Trophoblast cell (in vitro differentiated cells and primary cell): ENCODE data around the gene C2CD2L.
A peak's percentile ranks its signal among the peaks of the same experiment; 100 is the strongest.

Experiments
- DNase-seq, 2 donors: peaks; one replicate each; pipeline ENCODE4 v3.0.0-alpha.2; 2016
- H2AFZ ChIP-seq: 2 replicates; pipeline ENCODE4 v1.6.1; 2013; ENCODE audit warnings: low read length, moderate library complexity, mild to moderate bottlenecking; ENCODE audit not compliant: insufficient read depth, poor library complexity
- H2AK5ac ChIP-seq: 2 replicates; pipeline ENCODE4 v1.6.1; 2013; ENCODE audit warnings: mild to moderate bottlenecking, low read length
- H2BK120ac ChIP-seq: 2 replicates; pipeline ENCODE4 v1.6.1; 2013; ENCODE audit warnings: low read length, mild to moderate bottlenecking, moderate library complexity; ENCODE audit not compliant: insufficient read depth, poor library complexity
- H2BK12ac ChIP-seq: 2 replicates; pipeline ENCODE4 v1.6.1; 2013; ENCODE audit warnings: mild to moderate bottlenecking, low read length, moderate library complexity
- H2BK5ac ChIP-seq: 2 replicates; pipeline ENCODE4 v1.6.1; 2013; ENCODE audit warnings: low read length, low read depth, moderate library complexity, mild to moderate bottlenecking; ENCODE audit not compliant: poor library complexity
- H3K14ac ChIP-seq: 2 replicates; pipeline ENCODE4 v1.6.1; 2013; ENCODE audit warnings: mild to moderate bottlenecking, low read length
- H3K18ac ChIP-seq: 2 replicates; pipeline ENCODE4 v1.6.1; 2013; ENCODE audit warnings: mild to moderate bottlenecking, low read length
- H3K23ac ChIP-seq: 2 replicates; pipeline ENCODE4 v1.6.1; 2013; ENCODE audit warnings: low read length
- H3K27ac ChIP-seq: 2 replicates; pipeline ENCODE4 v1.5.1; 2013; ENCODE audit warnings: low read depth, mild to moderate bottlenecking, inconsistent platforms, low read length, moderate library complexity
- H3K27me3 ChIP-seq: 2 replicates; pipeline ENCODE4 v1.6.1; 2013; ENCODE audit warnings: inconsistent platforms, mild to moderate bottlenecking, low read length, moderate library complexity; ENCODE audit not compliant: insufficient read depth
- H3K36me3 ChIP-seq, 2 experiments: 1 replicate in 1 of 2; 2 replicates in 1 of 2; pipeline ENCODE4 v1.6.1; 2013; ENCODE audit warnings: low read length in 2 of 2, mild to moderate bottlenecking in 2 of 2, moderate library complexity in 1 of 2; ENCODE audit not compliant: insufficient read depth in 2 of 2, control insufficient read depth in 1 of 2
- H3K4ac ChIP-seq: 2 replicates; pipeline ENCODE4 v1.6.1; 2013; ENCODE audit warnings: low read depth, mild to moderate bottlenecking, low read length, moderate library complexity
- H3K4me1 ChIP-seq, 2 experiments: 1 replicate in 1 of 2; 2 replicates in 1 of 2; pipeline ENCODE4 v1.6.1; 2013; ENCODE audit warnings: low read length in 2 of 2, mild to moderate bottlenecking in 2 of 2, moderate library complexity in 1 of 2; ENCODE audit not compliant: insufficient read depth in 2 of 2, control insufficient read depth in 1 of 2
- H3K4me2 ChIP-seq: 2 replicates; pipeline ENCODE4 v1.6.1; 2013; ENCODE audit warnings: inconsistent platforms, mild to moderate bottlenecking, low read length, moderate library complexity
- H3K4me3 ChIP-seq: 2 replicates; pipeline ENCODE4 v1.5.1; 2013; ENCODE audit warnings: mild to moderate bottlenecking, low read depth, low read length, inconsistent platforms
- H3K79me1 ChIP-seq: one replicate; pipeline ENCODE4 v1.6.1; 2013; ENCODE audit warnings: low read length
- H3K79me2 ChIP-seq: 2 replicates; pipeline ENCODE4 v1.6.1; 2013; ENCODE audit warnings: low read length, mild to moderate bottlenecking; ENCODE audit not compliant: control insufficient read depth, insufficient read depth, poor library complexity
- H3K9ac ChIP-seq: 2 replicates; pipeline ENCODE4 v1.6.1; 2013; ENCODE audit warnings: mild to moderate bottlenecking, low read length
- H3K9me3 ChIP-seq: 2 replicates; pipeline ENCODE4 v1.6.1; 2013; ENCODE audit warnings: low read depth, mild to moderate bottlenecking, control low read depth, inconsistent platforms, low read length; ENCODE audit not compliant: insufficient read depth
- H4K12ac ChIP-seq: 2 replicates; pipeline ENCODE4 v1.6.1; 2013; ENCODE audit warnings: low read depth, mild to moderate bottlenecking, low read length, moderate library complexity
- H4K8ac ChIP-seq: 2 replicates; pipeline ENCODE4 v1.6.1; 2013; ENCODE audit warnings: low read depth, mild to moderate bottlenecking, low read length, moderate library complexity
- H4K91ac ChIP-seq: one replicate; pipeline ENCODE4 v1.6.1; 2013; ENCODE audit warnings: low read depth, mild to moderate bottlenecking, low read length, moderate library complexity
- WGBS: extraction: QIAGEN DNeasy Blood & Tissue Kit; methylation state at CpG from one replicate; pipeline ENCODE4 v1.1.7; 2013; ENCODE audit warnings: missing lambda C conversion rate; ENCODE audit not compliant: insufficient read length, insufficient coverage; ENCODE audit errors: extremely low coverage; 5-methylcytosine and 5-hydroxymethylcytosine counted together

Gene C2CD2L

GRCh38 chr11:119091966-119092879 is 14.9 kb upstream of the C2CD2L start:
- Histone ChIP-seq H4K91ac (no peak overlapping the region), H3K14ac (no peak overlapping the region), H4K12ac (no peak overlapping the region), H3K9ac (no peak overlapping the region), H2BK120ac (no peak overlapping the region), H2BK12ac (peak overlapping the region; percentile 45), H3K79me1 (peaks cover 14% of the 10 kb centered on the region), H3K79me2 (peaks cover 21% of the 10 kb centered on the region), H2AFZ (no peak overlapping the region), H3K27me3 (no peaks in the 10 kb centered on the region), H3K18ac (no peak overlapping the region), H3K4me1 (peaks cover 8 to 12% of the 10 kb centered on the region in 2 experiments), H3K23ac (no peak overlapping the region), H3K4ac (no peak overlapping the region), H3K9me3 (no peaks in the 10 kb centered on the region), H2BK5ac (no peak overlapping the region), H3K36me3 (peaks cover 24 to 31% of the 10 kb centered on the region in 2 experiments), H2AK5ac (no peak overlapping the region), H3K4me2 (peak overlapping the region; percentile 82), H4K8ac (no peak overlapping the region), H3K4me3 (no peak overlapping the region), H3K27ac (no peak overlapping the region)
- no peak for DNase-seq
- no CpG with 5 or more reads among the region's 13 CpGs for WGBS

- H3K23ac ChIP-seq: no peak overlapping the region
- H2BK5ac ChIP-seq: no peak overlapping the region
- no peak overlapping the region for H3K27ac ChIP-seq
- H2AFZ ChIP-seq: no peak overlapping the region
- no peak overlapping the region for H4K8ac ChIP-seq
- no peaks in the 10 kb centered on the region for H3K9me3 ChIP-seq
- peak overlapping the region; percentile 46 for H3K4ac ChIP-seq
- no peak overlapping the region for H3K4me3 ChIP-seq
- H3K79me2 ChIP-seq: peaks cover 21% of the 10 kb centered on the region
- H4K91ac ChIP-seq: no peak overlapping the region
- no peak overlapping the region for H3K9ac ChIP-seq
- peak overlapping the region; percentile 82 for H3K4me2 ChIP-seq
- H2BK12ac ChIP-seq: no peak overlapping the region
- H2AK5ac ChIP-seq: no peak overlapping the region
- peaks cover 8 to 12% of the 10 kb centered on the region in 2 experiments for H3K4me1 ChIP-seq
- no peaks in the 10 kb centered on the region for H3K27me3 ChIP-seq
- no CpG with 5 or more reads among the region's 12 CpGs for WGBS
- no peak for DNase-seq
- H3K14ac ChIP-seq: no peak overlapping the region
- peaks cover 14% of the 10 kb centered on the region for H3K79me1 ChIP-seq
- peaks cover 29 to 40% of the 10 kb centered on the region in 2 experiments for H3K36me3 ChIP-seq
- no peak overlapping the region for H4K12ac ChIP-seq
- H3K18ac ChIP-seq: peak overlapping the region; percentile 6
- H2BK120ac ChIP-seq: no peak overlapping the region
Measured at GRCh38 chr11:119092880-119093842, 14.0 kb upstream of the C2CD2L start.

- H3K9me3 ChIP-seq: no peaks in the 10 kb centered on the region
- H2BK5ac ChIP-seq: peak overlapping the region; percentile 43
- no peak overlapping the region for H2BK12ac ChIP-seq
- peak overlapping the region; percentile 27 for H2AK5ac ChIP-seq
- H4K8ac ChIP-seq: peak overlapping the region; percentile 52
- peak overlapping the region; percentile 90 for H3K4me3 ChIP-seq
- peak overlapping the region; percentile 52 for H3K18ac ChIP-seq
- DNase-seq: peak; percentile 38 to 53
- H3K14ac ChIP-seq: peak overlapping the region; percentile 75
- peak overlapping the region; percentile 59 for H4K12ac ChIP-seq
- peak overlapping the region; percentile 98 for H3K9ac ChIP-seq
- H3K27me3 ChIP-seq: no peaks in the 10 kb centered on the region
- H4K91ac ChIP-seq: peak overlapping the region; percentile 84
- H3K4me2 ChIP-seq: peak overlapping the region; percentile 82
- peak overlapping the region; percentile 55 for H3K27ac ChIP-seq
- peaks cover 26 to 38% of the 10 kb centered on the region in 2 experiments for H3K36me3 ChIP-seq
- peaks cover 8 to 12% of the 10 kb centered on the region in 2 experiments for H3K4me1 ChIP-seq
- no CpG with 5 or more reads among the region's 81 CpGs for WGBS
- H2BK120ac ChIP-seq: peak overlapping the region; percentile 53
- H3K4ac ChIP-seq: peak overlapping the region; percentile 93
- peaks cover 14% of the 10 kb centered on the region for H3K79me1 ChIP-seq
- no peak overlapping the region for H3K23ac ChIP-seq
- H2AFZ ChIP-seq: peak overlapping the region; percentile 71
- peaks cover 21% of the 10 kb centered on the region for H3K79me2 ChIP-seq
Measured at GRCh38 chr11:119093942-119094815, 13.0 kb upstream of the C2CD2L start.
